GM12872 (cell line): ENCODE data around the gene CCDC88B.

ENCODE experiments used
- TF ChIP-seq, protein P1 (sequence below): IDR thresholded peaks from 3 replicates; pipeline ENCODE4 v1.5.1; 2011; ENCODE audit warnings: low read depth, mild to moderate bottlenecking, low read length, moderate library complexity; ENCODE audit not compliant: insufficient read depth

CCDC88B gene

DNA sequence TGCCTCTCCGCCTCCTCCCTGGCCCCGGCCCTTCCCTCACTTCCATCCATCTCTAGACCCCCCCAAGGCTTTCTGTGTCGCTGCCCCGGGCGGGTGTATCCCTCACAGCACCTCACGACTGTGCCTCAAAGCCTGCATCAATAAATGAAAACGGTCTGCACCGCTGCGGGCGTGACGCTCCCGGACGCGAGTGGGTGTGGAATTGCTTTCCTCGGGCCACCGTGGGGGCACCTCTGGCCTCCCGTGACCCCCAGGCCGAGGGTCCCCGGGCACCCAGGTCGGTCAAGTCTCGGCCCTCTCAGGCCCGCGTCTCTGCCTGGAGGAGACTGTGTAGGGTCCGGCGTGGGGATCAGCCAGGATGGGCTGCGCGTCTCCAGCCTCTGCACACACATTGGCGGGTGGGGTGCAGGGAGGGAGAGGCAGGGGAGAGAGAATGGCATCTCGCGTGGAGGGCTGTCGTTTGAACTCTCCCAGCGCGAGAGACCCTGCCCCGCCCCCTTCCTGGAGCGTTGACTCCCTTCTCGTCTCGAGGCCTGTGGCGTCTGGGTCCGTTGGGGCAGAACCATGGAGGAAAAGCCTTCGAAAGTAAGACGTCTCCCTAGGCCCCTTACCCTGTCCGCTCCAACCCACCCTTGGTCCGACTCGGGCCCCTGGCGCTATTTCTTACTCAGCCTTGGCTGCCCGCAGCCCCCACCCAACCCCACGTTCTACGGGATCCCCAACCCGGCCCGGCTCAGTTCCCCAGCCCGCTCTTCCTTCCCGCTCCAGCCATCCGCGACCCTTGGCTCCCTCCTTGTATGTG lies 40.0 kb upstream of the CCDC88B start, which contains the start of gene CATSPERZ:
TSS of gene CATSPERZ (plus strand) at position 512 of the 802 bp plus-strand sequence. CDS start at position 565, 53 bp downstream.
- TF ChIP-seq, protein P1, sequence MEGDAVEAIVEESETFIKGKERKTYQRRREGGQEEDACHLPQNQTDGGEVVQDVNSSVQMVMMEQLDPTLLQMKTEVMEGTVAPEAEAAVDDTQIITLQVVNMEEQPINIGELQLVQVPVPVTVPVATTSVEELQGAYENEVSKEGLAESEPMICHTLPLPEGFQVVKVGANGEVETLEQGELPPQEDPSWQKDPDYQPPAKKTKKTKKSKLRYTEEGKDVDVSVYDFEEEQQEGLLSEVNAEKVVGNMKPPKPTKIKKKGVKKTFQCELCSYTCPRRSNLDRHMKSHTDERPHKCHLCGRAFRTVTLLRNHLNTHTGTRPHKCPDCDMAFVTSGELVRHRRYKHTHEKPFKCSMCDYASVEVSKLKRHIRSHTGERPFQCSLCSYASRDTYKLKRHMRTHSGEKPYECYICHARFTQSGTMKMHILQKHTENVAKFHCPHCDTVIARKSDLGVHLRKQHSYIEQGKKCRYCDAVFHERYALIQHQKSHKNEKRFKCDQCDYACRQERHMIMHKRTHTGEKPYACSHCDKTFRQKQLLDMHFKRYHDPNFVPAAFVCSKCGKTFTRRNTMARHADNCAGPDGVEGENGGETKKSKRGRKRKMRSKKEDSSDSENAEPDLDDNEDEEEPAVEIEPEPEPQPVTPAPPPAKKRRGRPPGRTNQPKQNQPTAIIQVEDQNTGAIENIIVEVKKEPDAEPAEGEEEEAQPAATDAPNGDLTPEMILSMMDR = no peak

- TF ChIP-seq, protein P1 = no peak
These were observed 36.6 kb upstream of the CCDC88B start for GRCh38 chr11:64303109-64304031.

- TF ChIP-seq, protein P1 = no peak
These were observed 36.0 kb upstream of the CCDC88B start for GRCh38 chr11:64304032-64304315.

DNA sequence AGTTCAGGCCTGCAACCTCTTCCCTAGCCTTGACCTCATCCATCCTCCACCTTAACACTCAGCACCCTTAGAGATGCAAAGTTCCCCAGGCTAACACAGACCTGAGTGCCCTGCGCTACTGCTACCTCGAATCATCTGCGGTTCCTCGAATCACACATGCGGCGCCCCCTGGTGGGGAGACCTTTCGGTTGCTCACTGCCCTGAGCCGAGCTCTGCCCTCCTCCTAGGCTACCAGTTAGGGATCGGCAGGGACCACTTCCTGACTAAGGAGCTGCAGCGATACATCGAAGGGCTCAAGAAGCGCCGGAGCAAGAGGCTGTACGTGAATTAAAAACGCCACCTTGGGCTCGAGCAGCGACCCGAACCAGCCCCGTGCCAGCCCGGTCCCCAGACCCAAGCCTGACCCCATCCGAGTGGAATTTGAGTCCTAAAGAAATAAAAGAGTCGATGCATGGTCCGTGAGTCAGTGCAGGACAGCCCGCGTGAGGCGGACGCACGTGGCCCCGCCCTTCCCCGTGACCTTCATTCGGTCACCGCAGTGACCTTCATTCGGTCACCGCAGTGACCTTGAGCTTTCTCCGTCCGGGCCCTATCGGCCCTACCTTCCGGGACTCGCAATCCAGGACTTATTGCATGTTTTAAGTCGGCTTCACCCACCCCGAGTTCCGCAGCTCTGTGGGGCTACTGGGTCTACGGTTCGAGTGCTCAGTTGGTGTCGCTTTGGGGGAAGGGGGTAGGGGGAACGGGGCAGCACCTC lies 35.5 kb upstream of the CCDC88B start:
- TF ChIP-seq, protein P1 = peak; percentile 96

- TF ChIP-seq, protein P1 = no peak
These were observed 34.8 kb upstream of the CCDC88B start, which contains the start of gene ESRRA for GRCh38 chr11:64305075-64305690. TSS of gene ESRRA (plus strand) at chr11:64305524. CDS start at chr11:64307180, 1,656 bp downstream.

GRCh38 chr11:64305691-64306562 lies 34.1 kb upstream of the CCDC88B start:
- TF ChIP-seq, protein P1 = peak; percentile 59
